H1 (cell line): ENCODE measurements around the gene FTL.

Experiments used
- POLR2A ChIP-seq, 2 experiments: IDR thresholded peaks; 1 replicate in 1 of 2; 2 replicates in 1 of 2; pipeline ENCODE4 v1.6.1; 2011; ENCODE audit warnings: low read depth in 2 of 2, low read length in 2 of 2, mild to moderate bottlenecking in 2 of 2; ENCODE audit errors: control extremely low read depth in 1 of 2
- POLR2AphosphoS5 ChIP-seq: IDR thresholded peaks from 2 replicates; pipeline ENCODE4 v1.6.1; 2011; ENCODE audit warnings: low read depth, low read length
- POU5F1 ChIP-seq: IDR thresholded peaks from 2 replicates; pipeline ENCODE4 v1.6.1; 2011; ENCODE audit warnings: low read depth, mild to moderate bottlenecking, low read length, moderate library complexity
- TF ChIP-seq, protein P1 (sequence below), 3 experiments: IDR thresholded peaks; 1 replicate in 2 of 3; 2 replicates in 1 of 3; pipeline versions ENCODE4 v1.5.1 to v1.6.1; 2011; ENCODE audit warnings: low read length in 3 of 3, mild to moderate bottlenecking in 3 of 3, inconsistent platforms in 2 of 3, low read depth in 1 of 3, moderate library complexity in 1 of 3; ENCODE audit not compliant: insufficient read depth in 1 of 3; ENCODE audit errors: control extremely low read depth in 1 of 3
- TF ChIP-seq, protein P2 (sequence below): IDR thresholded peaks from 2 replicates; pipeline ENCODE4 v1.6.1; 2011; ENCODE audit warnings: low read length, improper control_type of control experiment

DNA sequence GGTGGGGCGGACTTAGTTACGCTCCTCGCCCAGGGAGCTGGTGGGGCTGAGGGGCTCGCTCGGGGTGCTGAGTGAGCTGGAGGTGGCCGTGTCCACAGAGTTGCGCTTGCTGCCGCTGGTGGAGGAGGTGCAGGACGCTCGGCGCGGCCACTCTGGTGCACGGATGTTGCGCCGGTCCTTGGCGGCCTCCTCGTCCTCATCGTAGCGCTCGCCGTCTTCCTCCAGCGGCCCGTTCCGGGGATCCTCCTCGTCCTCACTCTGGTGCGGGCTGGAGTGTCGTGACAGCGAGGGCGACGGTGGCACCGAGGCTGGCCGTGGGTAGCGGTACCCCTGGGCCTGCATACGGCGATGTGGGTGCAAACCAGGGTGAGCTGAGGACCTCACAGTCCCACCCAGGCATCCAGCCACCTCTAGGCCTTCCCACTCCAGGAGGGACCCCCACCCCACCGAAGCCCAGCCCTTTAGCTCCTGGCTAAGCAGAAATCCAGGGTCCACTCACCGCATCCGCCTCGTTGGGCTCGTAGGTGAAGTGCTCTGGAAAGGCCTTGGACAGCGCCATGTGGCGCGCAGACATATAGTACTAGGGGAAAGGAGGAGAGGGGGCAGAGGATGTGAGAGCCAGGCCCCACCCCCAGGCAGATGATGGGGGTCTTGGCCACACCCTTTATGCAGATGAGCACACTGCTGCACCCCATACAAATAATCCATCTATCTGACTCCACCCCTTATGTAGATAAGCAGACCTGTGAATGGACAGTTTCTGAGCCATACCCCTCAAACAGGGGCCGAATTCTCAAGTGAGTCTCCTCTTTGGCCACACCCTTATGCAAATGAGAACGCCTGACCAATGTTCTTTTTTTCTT is 4.4 kb downstream of the FTL start:
- TF ChIP-seq, protein P1, sequence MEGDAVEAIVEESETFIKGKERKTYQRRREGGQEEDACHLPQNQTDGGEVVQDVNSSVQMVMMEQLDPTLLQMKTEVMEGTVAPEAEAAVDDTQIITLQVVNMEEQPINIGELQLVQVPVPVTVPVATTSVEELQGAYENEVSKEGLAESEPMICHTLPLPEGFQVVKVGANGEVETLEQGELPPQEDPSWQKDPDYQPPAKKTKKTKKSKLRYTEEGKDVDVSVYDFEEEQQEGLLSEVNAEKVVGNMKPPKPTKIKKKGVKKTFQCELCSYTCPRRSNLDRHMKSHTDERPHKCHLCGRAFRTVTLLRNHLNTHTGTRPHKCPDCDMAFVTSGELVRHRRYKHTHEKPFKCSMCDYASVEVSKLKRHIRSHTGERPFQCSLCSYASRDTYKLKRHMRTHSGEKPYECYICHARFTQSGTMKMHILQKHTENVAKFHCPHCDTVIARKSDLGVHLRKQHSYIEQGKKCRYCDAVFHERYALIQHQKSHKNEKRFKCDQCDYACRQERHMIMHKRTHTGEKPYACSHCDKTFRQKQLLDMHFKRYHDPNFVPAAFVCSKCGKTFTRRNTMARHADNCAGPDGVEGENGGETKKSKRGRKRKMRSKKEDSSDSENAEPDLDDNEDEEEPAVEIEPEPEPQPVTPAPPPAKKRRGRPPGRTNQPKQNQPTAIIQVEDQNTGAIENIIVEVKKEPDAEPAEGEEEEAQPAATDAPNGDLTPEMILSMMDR (IDR thresholded peaks at IDR 0.05; ENCODE audit: control extremely low read depth in 1 of 3, insufficient read depth in 1 of 3, low read depth in 1 of 3, low read length in 3 of 3), result no peak
- no peak for TF ChIP-seq POLR2A (IDR thresholded peaks at IDR 0.05; ENCODE audit: control extremely low read depth in 1 of 2, low read depth in 2 of 2, low read length in 2 of 2)
- no peak for TF ChIP-seq POU5F1
- TF ChIP-seq, protein P2, sequence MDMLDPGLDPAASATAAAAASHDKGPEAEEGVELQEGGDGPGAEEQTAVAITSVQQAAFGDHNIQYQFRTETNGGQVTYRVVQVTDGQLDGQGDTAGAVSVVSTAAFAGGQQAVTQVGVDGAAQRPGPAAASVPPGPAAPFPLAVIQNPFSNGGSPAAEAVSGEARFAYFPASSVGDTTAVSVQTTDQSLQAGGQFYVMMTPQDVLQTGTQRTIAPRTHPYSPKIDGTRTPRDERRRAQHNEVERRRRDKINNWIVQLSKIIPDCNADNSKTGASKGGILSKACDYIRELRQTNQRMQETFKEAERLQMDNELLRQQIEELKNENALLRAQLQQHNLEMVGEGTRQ, result no peak
- TF ChIP-seq POLR2AphosphoS5, result no peak
